ENCODE measurements around the gene CLDN20. TPM values are rescaled to one million over a fixed set of nuclear protein-coding genes. Genes with fewer than 3 reads are reported as not detected.

The CLDN20 gene
- polyA plus RNA-seq, 1 of the 3 experiments (the other 2 are of a cell fraction): 0.07 TPM

DNA sequence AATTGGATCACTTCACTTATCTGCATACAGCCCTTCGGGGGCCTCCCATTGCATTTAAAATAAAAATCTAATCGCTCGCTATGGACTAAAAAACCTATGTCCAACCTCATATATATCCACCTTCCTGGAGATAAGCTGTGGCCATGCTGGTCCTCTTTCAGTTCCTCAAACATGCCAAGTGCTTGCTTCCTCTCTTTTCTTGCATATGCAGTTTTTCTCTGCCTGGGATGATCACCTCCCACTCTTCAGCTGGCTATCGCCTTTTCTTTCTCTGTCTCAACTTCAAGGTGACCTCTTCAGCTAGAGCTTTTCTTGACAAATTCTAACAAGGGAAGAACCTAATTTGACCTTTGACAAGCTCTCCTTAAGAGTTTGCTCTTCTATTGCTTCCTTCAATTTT, 56.1 kb downstream of the CLDN20 start:
- CTCF ChIA-PET: interaction anchor here (1.6 kb wide), 1 partner anchor 143 kb away, joined by 7 read pairs; no protein-coding TSS in a partner anchor
- Histone ChIP-seq H3K9ac (no peak overlapping the region), H3K79me2 (ENCODE audit: insufficient read depth) (no peaks in the 10 kb centered on the region), H3K36me3 (replicated peaks in 1 of 2; ENCODE audit: control insufficient read depth in 1 of 2, insufficient read depth in 2 of 2, low read length in 1 of 2) (no peaks in the 10 kb centered on the region), H3K9me3 (no peaks in the 10 kb centered on the region), H3K9me2 (no peaks in the 10 kb centered on the region), H3K4me3 (ENCODE audit: low read depth in 2 of 2, low read length in 1 of 2) (no peak overlapping the region), H4K20me1 (ENCODE audit: insufficient read depth) (no peaks in the 10 kb centered on the region), H3K4me1 (ENCODE audit: control insufficient read depth in 1 of 2, insufficient read depth in 2 of 2, low read depth in 1 of 2, low read length in 1 of 2) (peaks cover 0 to 3% of the 10 kb centered on the region in 2 experiments; a peak in 2 of 4 replicates), H2AFZ (ENCODE audit: low read depth) (no peak overlapping the region), H3K4me2 (no peak overlapping the region), H3K27me3 (ENCODE audit: insufficient read depth) (no peaks in the 10 kb centered on the region), H3K27ac (ENCODE audit: low read depth in 2 of 2, low read length in 1 of 2) (no peak overlapping the region), H3F3A (replicated peaks; ENCODE audit: insufficient read depth) (peaks cover 11% of the 10 kb centered on the region)
- 87% methylated on average over 4 of the region's 4 CpGs for WGBS (ENCODE audit: low lambda C conversion rate)
- TF ChIP-seq FOSL2 (IDR thresholded peaks at IDR 0.05; ENCODE audit: borderline replicate concordance, low read depth) (no peak), USF1 (IDR thresholded peaks at IDR 0.05; ENCODE audit: borderline replicate concordance, low read depth) (no peak), GABPA (IDR thresholded peaks at IDR 0.05; ENCODE audit: low read depth) (no peak), MEF2A (IDR thresholded peaks at IDR 0.05; ENCODE audit: borderline replicate concordance, low read depth) (no peak)
- TF ChIP-seq, protein P1, sequence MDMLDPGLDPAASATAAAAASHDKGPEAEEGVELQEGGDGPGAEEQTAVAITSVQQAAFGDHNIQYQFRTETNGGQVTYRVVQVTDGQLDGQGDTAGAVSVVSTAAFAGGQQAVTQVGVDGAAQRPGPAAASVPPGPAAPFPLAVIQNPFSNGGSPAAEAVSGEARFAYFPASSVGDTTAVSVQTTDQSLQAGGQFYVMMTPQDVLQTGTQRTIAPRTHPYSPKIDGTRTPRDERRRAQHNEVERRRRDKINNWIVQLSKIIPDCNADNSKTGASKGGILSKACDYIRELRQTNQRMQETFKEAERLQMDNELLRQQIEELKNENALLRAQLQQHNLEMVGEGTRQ (IDR thresholded peaks at IDR 0.05; ENCODE audit: borderline replicate concordance, low read depth, low read length): no peak
- DNase-seq: no peak
- POLR2A ChIA-PET: no interaction called here

- no peaks in the 10 kb centered on the region for H3K27me3 ChIP-seq (ENCODE audit: insufficient read depth)
- no peak overlapping the region for H2AFZ ChIP-seq (ENCODE audit: low read depth)
- no peaks in the 10 kb centered on the region for H3K79me2 ChIP-seq (ENCODE audit: insufficient read depth)
- POLR2A ChIA-PET: no interaction called here
- DNase-seq: no peak
- H3K36me3 ChIP-seq (replicated peaks in 1 of 2; ENCODE audit: control insufficient read depth in 1 of 2, insufficient read depth in 2 of 2, low read length in 1 of 2): no peaks in the 10 kb centered on the region
- H3F3A ChIP-seq (replicated peaks; ENCODE audit: insufficient read depth): no peaks in the 10 kb centered on the region
- no peak overlapping the region for H3K9ac ChIP-seq
- H3K9me3 ChIP-seq: no peaks in the 10 kb centered on the region
- no peak overlapping the region for H3K27ac ChIP-seq (ENCODE audit: low read depth in 2 of 2, low read length in 1 of 2)
- no peak overlapping the region for H3K4me2 ChIP-seq
- peaks cover 0 to 9% of the 10 kb centered on the region in 2 experiments; a peak in 1 of 4 replicates for H3K4me1 ChIP-seq (ENCODE audit: control insufficient read depth in 1 of 2, insufficient read depth in 2 of 2, low read depth in 1 of 2, low read length in 1 of 2)
- CTCF ChIA-PET: no interaction called here
- H3K9me2 ChIP-seq: no peaks in the 10 kb centered on the region
- no peaks in the 10 kb centered on the region for H4K20me1 ChIP-seq (ENCODE audit: insufficient read depth)
- TF ChIP-seq SMC3 (IDR thresholded peaks at IDR 0.05; ENCODE audit: low read depth, low read length): no peak
- TF ChIP-seq TCF12 (IDR thresholded peaks at IDR 0.05): no peak
- TF ChIP-seq MXI1 (IDR thresholded peaks at IDR 0.05; ENCODE audit: low read depth, low read length): no peak
- no peak for TF ChIP-seq SIN3A (IDR thresholded peaks at IDR 0.05; ENCODE audit: borderline replicate concordance, low read depth, low read length)
- no peak for TF ChIP-seq JUND (IDR thresholded peaks at IDR 0.05)
- no peak for TF ChIP-seq YY1 (IDR thresholded peaks at IDR 0.05; ENCODE audit: low read depth)
- TF ChIP-seq, protein P1 (IDR thresholded peaks at IDR 0.05; ENCODE audit: borderline replicate concordance, low read depth, low read length): no peak
- TF ChIP-seq TAF1 (IDR thresholded peaks at IDR 0.05; ENCODE audit: borderline replicate concordance, low read depth, low read length): no peak
- TF ChIP-seq, protein P2, sequence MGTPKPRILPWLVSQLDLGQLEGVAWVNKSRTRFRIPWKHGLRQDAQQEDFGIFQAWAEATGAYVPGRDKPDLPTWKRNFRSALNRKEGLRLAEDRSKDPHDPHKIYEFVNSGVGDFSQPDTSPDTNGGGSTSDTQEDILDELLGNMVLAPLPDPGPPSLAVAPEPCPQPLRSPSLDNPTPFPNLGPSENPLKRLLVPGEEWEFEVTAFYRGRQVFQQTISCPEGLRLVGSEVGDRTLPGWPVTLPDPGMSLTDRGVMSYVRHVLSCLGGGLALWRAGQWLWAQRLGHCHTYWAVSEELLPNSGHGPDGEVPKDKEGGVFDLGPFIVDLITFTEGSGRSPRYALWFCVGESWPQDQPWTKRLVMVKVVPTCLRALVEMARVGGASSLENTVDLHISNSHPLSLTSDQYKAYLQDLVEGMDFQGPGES (IDR thresholded peaks at IDR 0.05; ENCODE audit: low read depth, low read length): no peak
- no peak for TF ChIP-seq RFX5 (IDR thresholded peaks at IDR 0.05; ENCODE audit: low read length)
- no peak for TF ChIP-seq MEF2A (IDR thresholded peaks at IDR 0.05; ENCODE audit: borderline replicate concordance, low read depth)
- no peak for TF ChIP-seq TEAD4 (IDR thresholded peaks at IDR 0.05; ENCODE audit: borderline replicate concordance, insufficient read depth)
- TF ChIP-seq POLR2AphosphoS5 (IDR thresholded peaks at IDR 0.05; ENCODE audit: low read depth, low read length): no peak
- no peak for TF ChIP-seq PBX3 (IDR thresholded peaks at IDR 0.05)
- no peak for TF ChIP-seq MAX (IDR thresholded peaks at IDR 0.05; ENCODE audit: low read depth)
- TF ChIP-seq EZH2phosphoT487 (IDR thresholded peaks at IDR 0.05; ENCODE audit: borderline replicate concordance, low read depth): no peak
- TF ChIP-seq ELF1 (IDR thresholded peaks at IDR 0.05): no peak
- H3K4me3 ChIP-seq (ENCODE audit: low read depth in 2 of 2, low read length in 1 of 2): no peak overlapping the region
- 91% methylated on average over 2 of the region's 2 CpGs for WGBS (ENCODE audit: low lambda C conversion rate)
Observed at GRCh38 chr6:155324172-155324571, 60.4 kb downstream of the CLDN20 start.

Data from SK-N-SH (cell line).